Fibroblast of lung (primary cell): Measurements from ENCODE around the gene NHLRC1. TPM values are rescaled to one million over a fixed set of nuclear protein-coding genes. Genes with fewer than 3 reads are reported as not detected.

Experiments
- DNase-seq, 2 donors: peaks; one replicate each; pipeline versions ENCODE4 v3.0.0 to v3.0.0-alpha.2; 2010; ENCODE audit warnings: low read depth in 2 of 2
- H2AFZ ChIP-seq: 2 replicates; pipeline ENCODE4 v1.5.1; 2012; ENCODE audit warnings: low read length, control low read depth, inconsistent platforms
- H3K27ac ChIP-seq: 2 replicates; pipeline ENCODE4 v1.5.1; 2011; ENCODE audit warnings: low read length, control low read depth; ENCODE audit not compliant: insufficient read depth
- H3K27me3 ChIP-seq: 2 replicates; pipeline ENCODE4 v1.5.1; 2011; ENCODE audit warnings: mild to moderate bottlenecking, low read length; ENCODE audit not compliant: control insufficient read depth, insufficient read depth
- H3K36me3 ChIP-seq: 2 replicates; pipeline ENCODE4 v1.5.1; 2011; ENCODE audit warnings: low read length; ENCODE audit not compliant: control insufficient read depth, insufficient read depth
- H3K4me1 ChIP-seq: 2 replicates; pipeline ENCODE4 v1.5.1; 2011; ENCODE audit warnings: low read length; ENCODE audit not compliant: control insufficient read depth, insufficient read depth; ENCODE audit errors: extremely low read depth
- H3K4me2 ChIP-seq: 2 replicates; pipeline ENCODE4 v1.5.1; 2011; ENCODE audit warnings: low read length, control low read depth; ENCODE audit not compliant: insufficient read depth; ENCODE audit errors: extremely low read depth
- H3K4me3 ChIP-seq, 4 experiments: fragments of 200-600 bp in 1 of 4; sonication (generic) in 1 of 4; replicated peaks in 1 of 4; 2 replicates each; pipeline ENCODE4 v1.5.1; 2011 to 2016; ENCODE audit warnings: low read length in 4 of 4, low read depth in 3 of 4, mild to moderate bottlenecking in 3 of 4, control low read depth in 2 of 4, inconsistent platforms in 1 of 4, mixed read lengths in 1 of 4; ENCODE audit not compliant: insufficient read depth in 1 of 4; ENCODE audit errors: control extremely low read depth in 1 of 4
- H3K79me2 ChIP-seq: 2 replicates; pipeline ENCODE4 v1.5.1; 2012; ENCODE audit warnings: mild to moderate bottlenecking, low read length, inconsistent platforms; ENCODE audit not compliant: control insufficient read depth, insufficient read depth
- H3K9ac ChIP-seq: 2 replicates; pipeline ENCODE4 v1.5.1; 2011; ENCODE audit warnings: mild to moderate bottlenecking, low read length, control low read depth; ENCODE audit not compliant: insufficient read depth
- H3K9me3 ChIP-seq: 2 replicates; pipeline ENCODE4 v1.5.1; 2012; ENCODE audit warnings: low read depth, low read length; ENCODE audit not compliant: control insufficient read depth, insufficient read depth
- H4K20me1 ChIP-seq: 2 replicates; pipeline ENCODE4 v1.5.1; 2011; ENCODE audit warnings: low read length; ENCODE audit not compliant: control insufficient read depth, insufficient read depth; ENCODE audit errors: extremely low read depth
- EZH2 ChIP-seq: IDR thresholded peaks from 2 replicates; pipeline ENCODE4 v1.5.1; 2012; ENCODE audit warnings: low read length, control low read depth, mild to moderate bottlenecking; ENCODE audit errors: missing control alignments
- polyA plus RNA-seq, 2 donors: library from polyadenylated mRNA; depleted of rRNA in 1 of 2; stranded (reverse) in 1 of 2; unstranded in 1 of 2; fragments of >200 nt; gene quantifications; 2 replicates each; pipeline ENCODE4 v1.2.1, GENCODE V29; 2011 to 2012; ENCODE audit warnings: missing spikeins in 1 of 2
- total RNA-seq: library from RNA; depleted of rRNA; stranded (reverse); fragments of >200 nt; gene quantifications from 2 replicates; pipeline ENCODE4 v1.2.1, GENCODE V29; 2014
- TF ChIP-seq, protein P1 (sequence below), 2 donors: IDR thresholded peaks in 1 of 2; conservative IDR thresholded peaks in 1 of 2; 1 replicate in 1 of 2; 2 replicates in 1 of 2; pipeline ENCODE4 v1.5.1; 2011 to 2012; ENCODE audit warnings: low read length in 2 of 2, control low read depth in 1 of 2, inconsistent platforms in 1 of 2, low read depth in 1 of 2, mild to moderate bottlenecking in 1 of 2

Gene NHLRC1
- total and polyA plus RNA-seq, 2 donors (not counting 1 experiment from before 2014, with no cell fraction given) = 1.1 to 3.5 TPM

DNA sequence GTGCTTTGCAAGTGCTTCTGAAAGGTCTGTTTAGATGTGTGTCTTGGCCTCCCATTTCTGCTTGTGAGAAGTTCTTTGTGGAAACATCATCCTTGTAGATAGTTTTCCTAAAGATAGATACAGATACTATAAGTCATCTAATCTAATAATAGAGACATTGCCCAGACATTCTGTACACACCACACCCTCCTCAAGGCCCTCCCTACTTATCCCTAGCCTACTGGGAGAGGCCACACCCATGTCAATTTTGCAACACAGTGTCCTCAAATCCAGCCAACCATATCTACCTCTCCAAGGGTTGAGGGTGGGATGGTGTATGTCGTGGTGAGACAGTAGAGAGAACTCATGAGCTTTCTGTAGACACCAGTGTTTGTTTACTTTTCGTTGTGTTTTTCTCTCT lies 39.0 kb upstream of the NHLRC1 start:
- Histone ChIP-seq H3K4me1 (no peaks in the 10 kb centered on the region), H4K20me1 (no peaks in the 10 kb centered on the region), H3K9ac (no peak overlapping the region), H3K9me3 (no peaks in the 10 kb centered on the region), H3K27ac (no peak overlapping the region), H3K4me2 (no peak overlapping the region), H3K27me3 (no peaks in the 10 kb centered on the region), H3K36me3 (no peaks in the 10 kb centered on the region), H2AFZ (no peak overlapping the region), H3K4me3 (no peak overlapping the region), H3K79me2 (no peaks in the 10 kb centered on the region)
- TF ChIP-seq EZH2 = no peak
- TF ChIP-seq, protein P1, sequence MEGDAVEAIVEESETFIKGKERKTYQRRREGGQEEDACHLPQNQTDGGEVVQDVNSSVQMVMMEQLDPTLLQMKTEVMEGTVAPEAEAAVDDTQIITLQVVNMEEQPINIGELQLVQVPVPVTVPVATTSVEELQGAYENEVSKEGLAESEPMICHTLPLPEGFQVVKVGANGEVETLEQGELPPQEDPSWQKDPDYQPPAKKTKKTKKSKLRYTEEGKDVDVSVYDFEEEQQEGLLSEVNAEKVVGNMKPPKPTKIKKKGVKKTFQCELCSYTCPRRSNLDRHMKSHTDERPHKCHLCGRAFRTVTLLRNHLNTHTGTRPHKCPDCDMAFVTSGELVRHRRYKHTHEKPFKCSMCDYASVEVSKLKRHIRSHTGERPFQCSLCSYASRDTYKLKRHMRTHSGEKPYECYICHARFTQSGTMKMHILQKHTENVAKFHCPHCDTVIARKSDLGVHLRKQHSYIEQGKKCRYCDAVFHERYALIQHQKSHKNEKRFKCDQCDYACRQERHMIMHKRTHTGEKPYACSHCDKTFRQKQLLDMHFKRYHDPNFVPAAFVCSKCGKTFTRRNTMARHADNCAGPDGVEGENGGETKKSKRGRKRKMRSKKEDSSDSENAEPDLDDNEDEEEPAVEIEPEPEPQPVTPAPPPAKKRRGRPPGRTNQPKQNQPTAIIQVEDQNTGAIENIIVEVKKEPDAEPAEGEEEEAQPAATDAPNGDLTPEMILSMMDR (conservative IDR thresholded peaks at IDR 0.05 in 1 of 2, IDR thresholded peaks at IDR 0.05 in 1 of 2; ENCODE audit: low read depth in 1 of 2, low read length in 2 of 2) = no peak
- no peak for DNase-seq

DNA sequence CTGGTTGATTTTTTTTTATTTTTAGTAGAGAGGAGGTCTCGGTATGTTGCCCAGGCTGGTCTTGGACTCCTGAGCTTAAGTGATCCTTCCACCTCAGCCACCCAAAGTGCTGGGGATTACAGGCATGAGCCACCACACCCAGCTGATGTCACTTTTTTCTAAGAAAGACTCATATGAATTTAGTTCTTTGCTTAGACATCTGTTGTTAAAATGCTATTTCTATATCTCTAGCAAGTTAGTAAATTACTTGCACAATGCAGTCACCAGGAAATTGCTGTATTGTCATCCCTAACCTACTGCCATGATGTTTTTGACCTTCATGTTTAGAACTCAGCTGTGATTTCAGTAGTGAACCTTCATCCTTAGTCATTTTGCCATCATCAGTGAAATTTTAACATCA lies 38.4 kb upstream of the NHLRC1 start:
- H3K36me3 ChIP-seq = no peaks in the 10 kb centered on the region
- no peak overlapping the region for H3K9ac ChIP-seq
- H4K20me1 ChIP-seq = no peaks in the 10 kb centered on the region
- H3K9me3 ChIP-seq = no peaks in the 10 kb centered on the region
- no peak overlapping the region for H3K27ac ChIP-seq
- no peaks in the 10 kb centered on the region for H3K27me3 ChIP-seq
- no peak overlapping the region for H3K4me2 ChIP-seq
- H3K4me3 ChIP-seq = no peak overlapping the region
- no peak overlapping the region for H2AFZ ChIP-seq
- H3K4me1 ChIP-seq = no peaks in the 10 kb centered on the region
- no peak for DNase-seq
- TF ChIP-seq, protein P1 (conservative IDR thresholded peaks at IDR 0.05 in 1 of 2, IDR thresholded peaks at IDR 0.05 in 1 of 2; ENCODE audit: low read depth in 1 of 2, low read length in 2 of 2) = no peak
- no peak for TF ChIP-seq EZH2
- no peaks in the 10 kb centered on the region for H3K79me2 ChIP-seq

DNA sequence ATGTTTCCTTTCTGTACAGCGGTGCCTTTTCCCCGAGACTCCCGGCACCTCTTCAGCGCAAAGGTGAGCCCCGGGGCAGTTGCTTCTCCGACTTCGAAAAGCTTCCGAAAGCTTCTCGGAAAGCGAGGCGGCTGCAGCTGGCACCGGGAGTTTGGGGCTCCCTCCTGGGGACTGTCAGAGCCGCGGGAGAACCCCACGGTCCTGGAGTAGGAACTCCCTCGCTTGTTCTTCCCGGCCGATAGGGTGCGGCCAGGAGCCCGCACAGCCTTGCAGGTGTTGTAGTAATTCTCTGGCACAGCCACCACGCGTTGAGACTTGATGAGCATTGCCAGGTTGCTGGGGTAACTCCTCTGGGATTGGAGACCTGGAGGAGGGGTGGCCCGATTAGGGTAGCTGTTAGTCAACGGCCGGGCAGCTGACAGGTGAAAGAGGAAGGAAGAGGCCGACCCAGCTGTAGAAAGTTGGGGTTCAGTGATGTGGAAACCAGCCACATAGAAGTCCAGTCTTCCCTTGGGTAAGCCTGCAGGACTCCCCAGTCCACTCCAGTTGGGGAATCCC lies 33.5 kb upstream of the NHLRC1 start:
- Histone ChIP-seq H3K9ac (peak overlapping the region; percentile 76), H3K9me3 (no peaks in the 10 kb centered on the region), H3K79me2 (peaks cover 7% of the 10 kb centered on the region), H2AFZ (peak overlapping the region; percentile 90), H3K4me1 (peaks cover 7% of the 10 kb centered on the region), H3K4me2 (peak overlapping the region; percentile 75), H3K27ac (peak overlapping the region; percentile 73), H3K4me3 (peak overlapping the region; percentile 81 to 92 (median 90)), H3K36me3 (no peaks in the 10 kb centered on the region), H3K27me3 (no peaks in the 10 kb centered on the region), H4K20me1 (no peaks in the 10 kb centered on the region)
- TF ChIP-seq, protein P1 (conservative IDR thresholded peaks at IDR 0.05 in 1 of 2, IDR thresholded peaks at IDR 0.05 in 1 of 2; ENCODE audit: low read depth in 1 of 2, low read length in 2 of 2) = peak; percentile 22 to 39
- no peak for TF ChIP-seq EZH2
- peak; percentile 14 to 50 for DNase-seq
